PC-3 (cell line): ENCODE measurements around the gene TRDMT1. TPM values are rescaled to one million over a fixed set of nuclear protein-coding genes. Genes with fewer than 3 reads are reported as not detected.
A peak's percentile ranks its signal among the peaks of the same experiment; 100 is the strongest.

Source experiments
- ATAC-seq: fragments of 200-7000 bp; cut with Tn5 transposase; 2 replicates; pipeline ENCODE4 v1.9.1; 2020; ENCODE audit warnings: mild to moderate bottlenecking, moderate library complexity
- BruUV-seq: library from RNA; stranded (reverse); fragments of 400-500 nt; replicated peaks from 2 replicates; lab custom pipeline; 2021; lab: Mats Ljungman, UMichigan
- CTCF ChIA-PET: fragments of 300-600 bp; sonication (Branson Sonifier 250); formaldehyde crosslinking; loops from one replicate; lab custom pipeline; 2022; ENCODE audit warnings: antibody characterized with exemption; lab: Charles Lee
- POLR2A ChIA-PET: fragments of 300-600 bp; sonication (Branson Sonifier 250); formaldehyde crosslinking; loops from one replicate; lab custom pipeline; 2022; ENCODE audit warnings: antibody characterized with exemption; ENCODE audit not compliant: unreplicated experiment; lab: Charles Lee
- DNase-seq: peaks from one replicate; pipeline ENCODE4 v3.0.0-alpha.2; 2015
- H2AFZ ChIP-seq: fragments of 300-600 bp; sonication (generic); 2 replicates; pipeline ENCODE4 v1.6.0; 2016; ENCODE audit warnings: antibody characterized with exemption, low read length
- H3F3A ChIP-seq: fragments of 300-600 bp; sonication (generic); one replicate; pipeline ENCODE4 v1.6.0; 2017; ENCODE audit warnings: antibody characterized with exemption, low read length, control low read depth, mild to moderate bottlenecking; ENCODE audit not compliant: unreplicated experiment
- H3K27ac ChIP-seq: fragments of 300-600 bp; sonication (generic); 2 replicates; pipeline ENCODE4 v1.5.1; 2016; ENCODE audit warnings: mild to moderate bottlenecking, low read length
- H3K27me3 ChIP-seq: fragments of 300-600 bp; sonication (generic); 2 replicates; pipeline ENCODE4 v1.6.1; 2016; ENCODE audit warnings: low read length, mixed read lengths
- H3K36me3 ChIP-seq: fragments of 300-600 bp; sonication (generic); 2 replicates; pipeline ENCODE4 v1.6.1; 2016; ENCODE audit warnings: low read depth, mixed run types, low read length, mixed read lengths
- H3K4me1 ChIP-seq: fragments of 300-600 bp; sonication (generic); 2 replicates; pipeline ENCODE4 v1.5.1; 2016; ENCODE audit warnings: low read length; ENCODE audit not compliant: insufficient read depth
- H3K4me2 ChIP-seq: fragments of 300-600 bp; sonication (generic); 2 replicates; pipeline ENCODE4 v1.6.0; 2016; ENCODE audit warnings: low read length
- H3K4me3 ChIP-seq: fragments of 300-600 bp; sonication (generic); 2 replicates; pipeline ENCODE4 v1.5.1; 2016; ENCODE audit warnings: mild to moderate bottlenecking, low read length, mixed read lengths
- H3K79me2 ChIP-seq: fragments of 300-600 bp; sonication (generic); 2 replicates; pipeline ENCODE4 v1.6.1; 2017; ENCODE audit warnings: low read length, mixed read lengths
- H3K9ac ChIP-seq: fragments of 300-600 bp; sonication (generic); 2 replicates; pipeline ENCODE4 v1.6.0; 2016; ENCODE audit warnings: mild to moderate bottlenecking, low read length
- H3K9me2 ChIP-seq: fragments of 300-600 bp; sonication (generic); replicated peaks from 2 replicates; pipeline ENCODE4 v1.6.1; 2016; ENCODE audit warnings: mixed run types, low read length, mixed read lengths
- H3K9me3 ChIP-seq: fragments of 300-600 bp; sonication (generic); 2 replicates; pipeline ENCODE4 v1.6.1; 2016; ENCODE audit warnings: low read length, mixed read lengths
- H4K20me1 ChIP-seq: fragments of 300-600 bp; sonication (generic); 2 replicates; pipeline ENCODE4 v1.6.1; 2016; ENCODE audit warnings: low read length, mixed read lengths
- EZH2 ChIP-seq: fragments of 300-600 bp; sonication (generic); IDR thresholded peaks from one replicate; pipeline ENCODE4 v1.6.1; 2017; ENCODE audit warnings: antibody characterized with exemption, mild to moderate bottlenecking, low read length; ENCODE audit not compliant: unreplicated experiment
- EZH2phosphoT487 ChIP-seq: fragments of 300-600 bp; sonication (generic); IDR thresholded peaks from 2 replicates; pipeline ENCODE4 v1.6.1; 2018; ENCODE audit warnings: mild to moderate bottlenecking, antibody characterized with exemption, low read length, borderline replicate concordance
- intact Hi-C: fragments of 100-400 bp; cut with micrococcal nuclease; formaldehyde crosslinking; loops from 2 replicates; pipeline ENCODE4 v1.9.0; 2023
- total RNA-seq: library from RNA; depleted of rRNA; stranded (reverse); fragments of >200 nt; gene quantifications from 2 replicates; pipeline ENCODE4 v1.2.3, GENCODE V29; 2014
- TF ChIP-seq, protein P1 (sequence below): fragments of 300-600 bp; sonication (generic); conservative IDR thresholded peaks from 2 replicates; pipeline ENCODE4 v1.5.1; 2017; ENCODE audit warnings: antibody characterized with exemption, low read depth, mild to moderate bottlenecking, low read length

Gene TRDMT1
- total RNA-seq, 1 experiment from 2014 or later = 2.0 TPM

DNA sequence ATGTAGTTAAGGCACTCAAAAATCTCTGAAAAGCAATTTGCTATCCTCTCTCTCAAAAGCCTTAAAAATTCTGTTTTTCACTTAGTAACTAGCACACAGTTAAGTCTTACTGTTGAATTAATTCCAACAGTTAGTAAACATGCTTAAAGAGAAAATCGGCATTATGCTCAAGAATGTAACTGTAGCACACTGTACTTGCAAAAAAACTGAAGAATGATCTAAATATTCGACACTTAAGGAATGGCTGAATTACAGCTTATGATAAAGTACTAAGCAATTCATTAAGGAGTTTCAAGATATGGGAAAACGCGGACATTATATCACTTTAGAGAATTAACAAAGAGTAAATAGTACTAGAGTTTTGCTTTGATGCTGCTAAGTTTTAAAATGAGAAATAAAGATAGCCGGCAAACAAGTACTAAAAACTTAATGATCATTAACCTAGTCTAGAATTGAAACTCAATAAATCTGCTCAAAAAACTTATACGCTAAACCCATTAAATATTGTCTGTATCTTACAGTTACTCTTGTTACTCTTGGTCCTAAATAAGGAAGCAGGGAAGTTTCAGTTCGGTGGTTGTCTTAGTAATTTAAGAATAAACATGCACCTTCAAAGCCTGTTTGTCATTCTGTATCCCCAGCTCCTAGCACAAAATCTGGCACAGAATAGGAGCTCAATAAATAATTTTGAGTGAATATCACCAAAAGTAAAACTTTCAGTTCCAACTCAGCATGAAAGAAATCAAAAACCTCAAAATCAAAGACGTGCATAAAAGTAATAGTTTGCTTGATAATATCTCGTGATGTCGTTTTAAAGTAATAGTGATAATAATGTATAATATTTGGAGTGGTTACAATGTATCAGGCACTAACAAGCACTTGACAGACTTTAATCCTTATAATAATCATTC lies 1.2 kb downstream of the TRDMT1 start:
- H3K4me3 ChIP-seq = peak overlapping the region; percentile 80
- ChIA-PET POLR2A (interaction anchor here (0.6 to 1.3 kb wide), 4 partner anchors 15 to 308 kb away, joined by 4 to 10 read pairs (median 6); no protein-coding TSS in a partner anchor), CTCF (interaction anchor here (0.6 to 0.7 kb wide), 2 partner anchors 15 to 30 kb away, joined by 4 read pairs; no protein-coding TSS in a partner anchor)
- no peak for ATAC-seq
- H3F3A ChIP-seq = no peaks in the 10 kb centered on the region
- H2AFZ ChIP-seq = peak overlapping the region; percentile 71; the same call in 1 of the 2 replicates
- H4K20me1 ChIP-seq = no peaks in the 10 kb centered on the region
- H3K27ac ChIP-seq = peak overlapping the region; percentile 75
- H3K4me1 ChIP-seq = peaks cover 14% of the 10 kb centered on the region
- DNase-seq = no peak
- no peaks in the 10 kb centered on the region for H3K9me2 ChIP-seq
- H3K27me3 ChIP-seq = no peaks in the 10 kb centered on the region
- H3K9me3 ChIP-seq = no peaks in the 10 kb centered on the region
- H3K4me2 ChIP-seq = peak overlapping the region; percentile 92
- TSS peak; percentile 59 for BruUV-seq
- peak overlapping the region; percentile 93 for H3K9ac ChIP-seq
- TF ChIP-seq, protein P1, sequence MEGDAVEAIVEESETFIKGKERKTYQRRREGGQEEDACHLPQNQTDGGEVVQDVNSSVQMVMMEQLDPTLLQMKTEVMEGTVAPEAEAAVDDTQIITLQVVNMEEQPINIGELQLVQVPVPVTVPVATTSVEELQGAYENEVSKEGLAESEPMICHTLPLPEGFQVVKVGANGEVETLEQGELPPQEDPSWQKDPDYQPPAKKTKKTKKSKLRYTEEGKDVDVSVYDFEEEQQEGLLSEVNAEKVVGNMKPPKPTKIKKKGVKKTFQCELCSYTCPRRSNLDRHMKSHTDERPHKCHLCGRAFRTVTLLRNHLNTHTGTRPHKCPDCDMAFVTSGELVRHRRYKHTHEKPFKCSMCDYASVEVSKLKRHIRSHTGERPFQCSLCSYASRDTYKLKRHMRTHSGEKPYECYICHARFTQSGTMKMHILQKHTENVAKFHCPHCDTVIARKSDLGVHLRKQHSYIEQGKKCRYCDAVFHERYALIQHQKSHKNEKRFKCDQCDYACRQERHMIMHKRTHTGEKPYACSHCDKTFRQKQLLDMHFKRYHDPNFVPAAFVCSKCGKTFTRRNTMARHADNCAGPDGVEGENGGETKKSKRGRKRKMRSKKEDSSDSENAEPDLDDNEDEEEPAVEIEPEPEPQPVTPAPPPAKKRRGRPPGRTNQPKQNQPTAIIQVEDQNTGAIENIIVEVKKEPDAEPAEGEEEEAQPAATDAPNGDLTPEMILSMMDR = no peak
- TF ChIP-seq EZH2 (no peak), EZH2phosphoT487 (no peak)
- no peaks in the 10 kb centered on the region for H3K36me3 ChIP-seq
- intact Hi-C loops = loop anchor here (1.0 to 10.0 kb wide), 3 partner anchors 15 to 135 kb away; no protein-coding TSS in a partner anchor
- H3K79me2 ChIP-seq = peaks cover 9% of the 10 kb centered on the region; the same call in 1 of the 2 replicates

DNA sequence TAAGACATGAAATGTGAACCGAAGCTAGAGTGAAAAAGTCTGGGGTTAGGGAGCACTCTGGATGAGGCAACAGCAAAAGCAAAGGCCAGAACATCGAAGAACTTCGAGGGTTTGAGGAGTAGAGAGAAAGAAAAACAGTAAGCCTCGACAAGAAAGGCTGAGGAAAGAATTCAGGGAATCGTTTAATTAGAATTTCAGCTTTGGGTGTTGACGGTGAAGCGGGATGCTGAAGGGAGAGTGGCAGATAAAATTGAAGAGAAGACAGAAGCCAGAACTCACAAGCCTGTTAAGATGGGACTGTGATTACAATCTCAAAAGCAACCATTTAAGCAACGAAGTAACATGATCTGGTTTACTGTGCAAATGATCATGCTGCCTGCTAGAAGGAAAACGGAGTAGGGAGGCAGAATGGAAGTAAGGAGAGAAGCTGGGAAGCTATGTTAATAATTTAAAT lies 2.1 kb downstream of the TRDMT1 start:
- Histone ChIP-seq H2AFZ (peak overlapping the region; percentile 65), H3K27me3 (no peaks in the 10 kb centered on the region), H3K4me1 (peaks cover 14% of the 10 kb centered on the region), H3K36me3 (no peaks in the 10 kb centered on the region), H3K27ac (peak overlapping the region; percentile 19; the same call in 1 of the 2 replicates), H3K4me3 (peak overlapping the region; percentile 80), H4K20me1 (no peaks in the 10 kb centered on the region), H3K9ac (peak overlapping the region; percentile 93), H3K9me3 (no peaks in the 10 kb centered on the region), H3K4me2 (peak overlapping the region; percentile 92), H3F3A (no peaks in the 10 kb centered on the region), H3K79me2 (peaks cover 9% of the 10 kb centered on the region; the same call in 1 of the 2 replicates), H3K9me2 (no peaks in the 10 kb centered on the region)
- peak; percentile 38 for DNase-seq
- BruUV-seq = no TSS peak
- peak; percentile 27 for ATAC-seq
- ChIA-PET POLR2A (interaction anchor here (0.6 to 1.3 kb wide), 3 partner anchors 16 to 307 kb away, joined by 5 to 10 read pairs (median 8); no protein-coding TSS in a partner anchor), CTCF (interaction anchor here (0.6 kb wide), 1 partner anchor 31 kb away, joined by 4 read pairs; no protein-coding TSS in a partner anchor)
- TF ChIP-seq EZH2 = no peak
- no peak for TF ChIP-seq EZH2phosphoT487
- TF ChIP-seq, protein P1 = no peak
- intact Hi-C loops = no loop called here
